Testis (tissue), 3 donors: ENCODE data around the gene CASP2. TPM values are rescaled to one million over a fixed set of nuclear protein-coding genes. Genes with fewer than 3 reads are reported as not detected.

ENCODE experiments used
- DNase-seq: peaks from one replicate; pipeline ENCODE4 v3.0.0-alpha.2; 2019
- H3K27ac ChIP-seq, 2 donors: fragments of 200-600 bp; sonication (generic); one replicate each; pipeline ENCODE4 v1.5.1; 2019
- H3K27me3 ChIP-seq: fragments of 200-600 bp; sonication (generic); one replicate; pipeline ENCODE4 v1.5.1; 2019
- H3K36me3 ChIP-seq: fragments of 200-600 bp; sonication (generic); one replicate; pipeline ENCODE4 v1.5.1; 2017; ENCODE audit warnings: low read depth; ENCODE audit errors: missing control alignments
- H3K4me1 ChIP-seq: fragments of 200-600 bp; sonication (generic); one replicate; pipeline ENCODE4 v1.5.1; 2019
- H3K4me3 ChIP-seq, 2 donors: fragments of 200-600 bp; sonication (generic); one replicate each; pipeline ENCODE4 v1.5.1; 2017 to 2019
- H3K9me3 ChIP-seq: fragments of 200-600 bp; sonication (generic); one replicate; pipeline ENCODE4 v1.5.1; 2017
- POLR2A ChIP-seq: fragments of 450-650 bp; IDR thresholded peaks from one replicate; pipeline ENCODE4 v1.6.1; 2017; ENCODE audit warnings: antibody characterized with exemption, mild to moderate bottlenecking, moderate library complexity
- WGBS, 2 donors: methylation state at CpG; one replicate each; pipeline ENCODE4 v1.1.5; 2018; 5-methylcytosine and 5-hydroxymethylcytosine counted together
- intact Hi-C: fragments of 100-400 bp; cut with DNase I; formaldehyde crosslinking; loops from one replicate; pipeline ENCODE4 v1.15.1; 2023; ENCODE audit warnings: low total_unique reads
- polyA plus RNA-seq: library from polyadenylated mRNA; stranded (reverse); fragments of 350-450 nt; fragmentation: Illumina TruSeq; extraction: RNeasy Lipid Tissue Mini Kit (QIAGEN cat#74804); gene quantifications from one replicate; pipeline ENCODE4 v1.2.3, GENCODE V29; 2014; ENCODE audit warnings: low read depth, low replicate concordance; ENCODE audit not compliant: insufficient read depth
- total RNA-seq, 2 donors: library from RNA; depleted of rRNA; stranded (reverse); fragments of >200 nt; gene quantifications; one replicate each; pipeline ENCODE4 v1.2.3, GENCODE V29; 2016
- TF ChIP-seq, protein P1 (sequence below), 3 experiments: fragments of 450-650 bp in 2 of 3; fragments of 200-600 bp in 1 of 3; sonication (generic) in 1 of 3; IDR thresholded peaks; one replicate each; pipeline ENCODE4 v1.5.1; 2016 to 2019; ENCODE audit warnings: antibody characterized with exemption in 3 of 3, mild to moderate bottlenecking in 2 of 3, moderate library complexity in 1 of 3

Gene CASP2
- total and polyA plus RNA-seq, 3 donors from 2014 or later: 20.7 to 26.5 (median 23.6) TPM

DNA sequence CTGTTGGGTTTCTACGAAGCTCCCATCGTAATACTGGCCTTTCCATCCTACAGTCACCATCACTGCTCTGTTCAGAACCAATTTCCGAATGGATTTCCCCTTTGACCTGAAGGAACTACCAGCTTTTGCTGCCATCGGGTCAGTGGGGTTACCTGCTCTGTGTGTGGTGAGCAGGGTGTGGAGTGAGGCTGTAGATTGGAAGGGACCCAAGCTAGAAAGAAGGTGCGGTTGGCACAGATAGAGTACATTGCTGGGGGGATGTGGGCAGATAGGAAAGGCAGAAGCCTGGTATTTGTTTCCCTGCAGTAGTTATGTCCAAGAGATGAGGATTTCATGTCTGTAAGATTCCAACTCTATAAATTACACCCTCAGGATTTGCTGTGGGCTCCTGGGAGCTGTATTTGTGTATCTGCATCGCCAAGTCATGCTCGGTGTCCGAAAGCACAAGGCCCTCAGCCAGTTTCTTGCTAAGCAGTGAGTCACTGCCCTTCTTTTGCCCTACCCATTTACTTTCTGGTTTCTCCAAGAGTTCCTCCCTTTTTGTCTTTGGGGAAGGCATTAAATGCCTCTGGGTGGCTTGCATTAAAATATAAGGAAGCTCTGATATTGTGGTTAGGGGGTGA, 43.1 kb downstream of the CASP2 start:
- H3K27ac ChIP-seq: no peak overlapping the region
- TF ChIP-seq POLR2A: no peak
- TF ChIP-seq, protein P1, sequence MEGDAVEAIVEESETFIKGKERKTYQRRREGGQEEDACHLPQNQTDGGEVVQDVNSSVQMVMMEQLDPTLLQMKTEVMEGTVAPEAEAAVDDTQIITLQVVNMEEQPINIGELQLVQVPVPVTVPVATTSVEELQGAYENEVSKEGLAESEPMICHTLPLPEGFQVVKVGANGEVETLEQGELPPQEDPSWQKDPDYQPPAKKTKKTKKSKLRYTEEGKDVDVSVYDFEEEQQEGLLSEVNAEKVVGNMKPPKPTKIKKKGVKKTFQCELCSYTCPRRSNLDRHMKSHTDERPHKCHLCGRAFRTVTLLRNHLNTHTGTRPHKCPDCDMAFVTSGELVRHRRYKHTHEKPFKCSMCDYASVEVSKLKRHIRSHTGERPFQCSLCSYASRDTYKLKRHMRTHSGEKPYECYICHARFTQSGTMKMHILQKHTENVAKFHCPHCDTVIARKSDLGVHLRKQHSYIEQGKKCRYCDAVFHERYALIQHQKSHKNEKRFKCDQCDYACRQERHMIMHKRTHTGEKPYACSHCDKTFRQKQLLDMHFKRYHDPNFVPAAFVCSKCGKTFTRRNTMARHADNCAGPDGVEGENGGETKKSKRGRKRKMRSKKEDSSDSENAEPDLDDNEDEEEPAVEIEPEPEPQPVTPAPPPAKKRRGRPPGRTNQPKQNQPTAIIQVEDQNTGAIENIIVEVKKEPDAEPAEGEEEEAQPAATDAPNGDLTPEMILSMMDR (IDR thresholded peaks at IDR 0.05): no peak
- intact Hi-C loops: no loop called here
- DNase-seq: no peak
- no peak overlapping the region for H3K4me3 ChIP-seq
- no peaks in the 10 kb centered on the region for H3K4me1 ChIP-seq
- no peaks in the 10 kb centered on the region for H3K36me3 ChIP-seq
- 88 to 89% methylated on average over 8 of the region's 8 CpGs for whole genome bisulfite sequencing, 2 donors
- no peaks in the 10 kb centered on the region for H3K27me3 ChIP-seq
- H3K9me3 ChIP-seq: no peaks in the 10 kb centered on the region

DNA sequence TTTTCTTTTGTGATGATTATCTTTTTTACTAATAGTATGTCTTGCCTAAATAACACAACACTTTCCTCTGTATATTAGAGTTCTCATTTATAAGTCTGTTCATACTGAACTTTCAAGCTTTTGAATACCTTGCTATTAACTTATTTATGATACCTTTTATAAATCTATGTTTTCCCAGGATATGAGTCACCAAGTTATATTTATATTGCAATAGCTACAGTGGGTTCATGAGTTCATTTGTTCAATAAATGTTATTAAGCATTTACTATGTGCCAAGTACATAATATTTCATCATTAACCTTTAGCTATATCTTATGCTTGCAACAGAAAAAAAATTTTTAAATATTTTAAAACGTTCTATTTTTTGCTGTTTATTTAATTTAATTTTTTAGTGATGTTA, 46.1 kb downstream of the CASP2 start:
- H3K27me3 ChIP-seq: no peaks in the 10 kb centered on the region
- no peak overlapping the region for H3K27ac ChIP-seq
- WGBS, 2 donors: 44 to 55% methylated on average over 1 of the region's 1 CpG
- DNase-seq: no peak
- H3K9me3 ChIP-seq: no peaks in the 10 kb centered on the region
- H3K4me3 ChIP-seq: no peak overlapping the region
- intact Hi-C loops: no loop called here
- TF ChIP-seq, protein P1 (IDR thresholded peaks at IDR 0.05): no peak
- no peak for TF ChIP-seq POLR2A
- H3K36me3 ChIP-seq: no peaks in the 10 kb centered on the region
- no peaks in the 10 kb centered on the region for H3K4me1 ChIP-seq

DNA sequence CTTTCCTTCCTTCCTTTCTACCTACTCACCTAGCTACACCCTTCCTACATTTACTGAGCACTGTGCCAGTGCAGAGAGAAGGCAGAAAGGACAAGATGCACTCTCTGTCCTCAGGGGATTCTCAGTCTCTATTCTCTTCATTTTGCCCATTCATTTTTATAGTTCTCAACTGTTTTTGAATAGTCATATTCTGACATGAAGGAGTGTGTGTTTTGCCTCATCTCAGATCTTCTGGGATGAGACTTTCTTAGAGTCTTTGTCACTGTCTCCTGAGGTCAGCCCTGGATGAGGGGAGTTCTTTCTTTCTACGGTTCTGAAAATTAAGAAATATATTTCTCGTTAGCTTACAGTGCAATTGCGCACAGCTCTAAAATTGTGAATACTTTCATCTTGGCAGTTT, 49.1 kb downstream of the CASP2 start:
- Histone ChIP-seq H3K27ac (no peak overlapping the region), H3K4me1 (no peaks in the 10 kb centered on the region), H3K27me3 (no peaks in the 10 kb centered on the region), H3K36me3 (no peaks in the 10 kb centered on the region), H3K9me3 (no peaks in the 10 kb centered on the region), H3K4me3 (no peak overlapping the region)
- 76 to 89% methylated on average over 3 of the region's 3 CpGs for WGBS, 2 donors
- intact Hi-C loops: no loop called here
- no peak for TF ChIP-seq POLR2A
- TF ChIP-seq, protein P1 (IDR thresholded peaks at IDR 0.05): no peak
- DNase-seq: no peak

DNA sequence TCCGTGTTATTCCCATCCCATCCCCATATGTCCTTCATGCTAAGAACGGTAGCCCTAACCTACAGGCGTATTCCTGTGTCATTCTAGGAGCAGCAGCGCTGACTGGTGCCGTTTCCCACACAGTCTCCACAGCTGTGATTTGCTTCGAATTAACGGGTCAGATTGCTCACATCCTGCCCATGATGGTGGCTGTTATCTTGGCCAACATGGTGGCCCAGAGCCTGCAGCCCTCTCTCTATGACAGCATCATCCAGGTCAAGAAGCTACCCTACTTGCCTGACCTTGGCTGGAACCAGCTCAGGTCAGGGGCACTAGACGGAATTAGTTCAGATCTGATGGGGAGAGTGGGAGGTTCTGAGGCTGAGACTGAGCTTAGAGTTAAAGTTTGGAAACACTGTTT, 53.7 kb downstream of the CASP2 start:
- Histone ChIP-seq H3K36me3 (no peaks in the 10 kb centered on the region), H3K27ac (no peak overlapping the region), H3K4me3 (no peak overlapping the region), H3K4me1 (no peaks in the 10 kb centered on the region), H3K9me3 (no peaks in the 10 kb centered on the region), H3K27me3 (no peaks in the 10 kb centered on the region)
- intact Hi-C loops: no loop called here
- 91 to 96% methylated on average over 6 to 8 of the region's 8 CpGs for WGBS, 2 donors
- TF ChIP-seq POLR2A: no peak
- TF ChIP-seq, protein P1 (IDR thresholded peaks at IDR 0.05): no peak
- no peak for DNase-seq

DNA sequence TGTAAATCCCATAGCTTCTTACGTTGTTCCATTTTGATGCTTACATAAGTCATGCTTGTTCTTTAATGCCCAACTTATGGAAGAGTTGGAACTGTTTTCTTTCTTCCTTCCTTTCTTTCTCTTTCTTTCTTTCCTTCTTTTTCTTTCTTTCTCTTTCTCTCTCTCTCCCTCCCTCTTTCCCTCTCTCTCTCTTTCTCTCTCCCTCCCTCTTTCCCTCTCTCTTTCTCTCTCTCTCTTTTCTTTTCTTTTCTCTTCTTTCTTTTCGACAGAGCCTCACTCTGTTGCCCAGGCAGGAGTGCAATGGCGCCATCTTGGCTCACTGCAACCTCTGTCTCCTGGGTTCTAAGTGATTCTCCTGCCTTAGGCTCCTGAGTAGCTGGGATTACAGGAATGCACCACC, 55.4 kb downstream of the CASP2 start:
- no peaks in the 10 kb centered on the region for H3K27me3 ChIP-seq
- 61 to 90% methylated on average over 3 of the region's 3 CpGs for WGBS, 2 donors
- intact Hi-C loops: no loop called here

More for the DNA sequence above, 55.4 kb downstream of the CASP2 start:
- Histone ChIP-seq H3K36me3 (no peaks in the 10 kb centered on the region), H3K4me3 (no peak overlapping the region), H3K27ac (no peak overlapping the region), H3K4me1 (no peaks in the 10 kb centered on the region), H3K9me3 (no peaks in the 10 kb centered on the region)
- TF ChIP-seq POLR2A: no peak
- TF ChIP-seq, protein P1 (IDR thresholded peaks at IDR 0.05): no peak
- no peak for DNase-seq
